Muscle of back (tissue), 11 donors: ENCODE measurements around the gene TBC1D32. TPM values are rescaled to one million over a fixed set of nuclear protein-coding genes. Genes with fewer than 3 reads are reported as not detected.
A peak's percentile ranks its signal among the peaks of the same experiment; 100 is the strongest.
"Not testable (repeated sequence)": the region's sequence is repeated elsewhere in the genome, so short reads cannot be mapped to it uniquely, and the experiment has no call there.

Experiments
- DNase-seq, 3 donors: peaks; one replicate each; pipeline versions ENCODE4 v3.0.0 to v3.0.0-alpha.2; 2013
- polyA plus RNA-seq, 10 donors: library from polyadenylated mRNA; unstranded; fragments of 120-200 nt; gene quantifications; one replicate each; pipeline ENCODE4 v1.2.1, GENCODE V29; 2013; ENCODE audit not compliant: insufficient read length in 10 of 10

Gene TBC1D32
- polyA plus RNA-seq, 10 donors: 4.5 to 10.3 (median 6.1) TPM

GRCh38 chr6:121235386-121235785 is 98.9 kb downstream of the TBC1D32 start:
- DNase-seq: no peak

- DNase-seq: no peak
Measured at GRCh38 chr6:121223930-121224329, 110.3 kb downstream of the TBC1D32 start.

GRCh38 chr6:121223212-121223611 is 111.1 kb downstream of the TBC1D32 start:
- DNase-seq: no peak

GRCh38 chr6:121222656-121223055 is 111.6 kb downstream of the TBC1D32 start:
- DNase-seq: peak in 2 of 3 donors; percentile 10 to 14

- peak in 1 of 3 donors; percentile 2 for DNase-seq
Measured at GRCh38 chr6:121216928-121217327, 117.4 kb downstream of the TBC1D32 start.

GRCh38 chr6:121213341-121213740 is 120.9 kb downstream of the TBC1D32 start:
- not testable (repeated sequence) for DNase-seq

GRCh38 chr6:121210943-121211342 is 123.3 kb downstream of the TBC1D32 start:
- no peak for DNase-seq

- DNase-seq: no peak
Measured at GRCh38 chr6:121205569-121205968, 128.7 kb downstream of the TBC1D32 start.

- DNase-seq: no peak
Measured at GRCh38 chr6:121201105-121201504, 133.2 kb downstream of the TBC1D32 start.

GRCh38 chr6:121196042-121196441 is 138.2 kb downstream of the TBC1D32 start:
- not testable (repeated sequence) for DNase-seq

- DNase-seq: no peak
Measured at GRCh38 chr6:121190122-121190521, 144.2 kb downstream of the TBC1D32 start.

GRCh38 chr6:121188356-121188755 is 145.9 kb downstream of the TBC1D32 start:
- no peak for DNase-seq

- DNase-seq: no peak
Measured at GRCh38 chr6:121187833-121188200, 146.5 kb downstream of the TBC1D32 start.

GRCh38 chr6:121187200-121187832 is 147.0 kb downstream of the TBC1D32 start:
- no peak for DNase-seq

- no peak for DNase-seq
Measured at GRCh38 chr6:121183742-121184141, 150.5 kb downstream of the TBC1D32 start.

GRCh38 chr6:121175827-121176226 is 158.5 kb downstream of the TBC1D32 start:
- DNase-seq: no peak

GRCh38 chr6:121172451-121172850 is 161.8 kb downstream of the TBC1D32 start:
- not testable (repeated sequence) for DNase-seq

- no peak for DNase-seq
Measured at GRCh38 chr6:121171879-121172278, 162.4 kb downstream of the TBC1D32 start.

GRCh38 chr6:121161886-121162285 is 172.4 kb downstream of the TBC1D32 start:
- no peak for DNase-seq

GRCh38 chr6:121160276-121160675 is 174.0 kb downstream of the TBC1D32 start:
- no peak for DNase-seq

GRCh38 chr6:121158891-121159290 is 175.4 kb downstream of the TBC1D32 start:
- no peak for DNase-seq

GRCh38 chr6:121158438-121158837 is 175.8 kb downstream of the TBC1D32 start:
- no peak for DNase-seq

GRCh38 chr6:121157906-121158305 is 176.4 kb downstream of the TBC1D32 start:
- DNase-seq: peak in 1 of 3 donors; percentile 6

- no peak for DNase-seq
Measured at GRCh38 chr6:121143476-121143875, 190.8 kb downstream of the TBC1D32 start.
